HK-2 (cell line): ENCODE data around the gene DET1.
"Not testable (repeated sequence)": the region's sequence is repeated elsewhere in the genome, so short reads cannot be mapped to it uniquely, and the experiment has no call there.

Experiments used
- DNase-seq: peaks from one replicate; pipeline ENCODE4 v3.0.0-alpha.2; 2018; ENCODE audit not compliant: unreplicated experiment

DET1 gene

GRCh38 chr15:88540350-88540749, 6.1 kb downstream of the DET1 start:
- not testable (repeated sequence) for DNase-seq

GRCh38 chr15:88539441-88539840, 7.0 kb downstream of the DET1 start:
- DNase-seq, result no peak

- DNase-seq, result no peak
These were observed 7.5 kb downstream of the DET1 start for GRCh38 chr15:88538972-88539371.

GRCh38 chr15:88537591-88538317, 8.7 kb downstream of the DET1 start:
- DNase-seq, result no peak

DNA sequence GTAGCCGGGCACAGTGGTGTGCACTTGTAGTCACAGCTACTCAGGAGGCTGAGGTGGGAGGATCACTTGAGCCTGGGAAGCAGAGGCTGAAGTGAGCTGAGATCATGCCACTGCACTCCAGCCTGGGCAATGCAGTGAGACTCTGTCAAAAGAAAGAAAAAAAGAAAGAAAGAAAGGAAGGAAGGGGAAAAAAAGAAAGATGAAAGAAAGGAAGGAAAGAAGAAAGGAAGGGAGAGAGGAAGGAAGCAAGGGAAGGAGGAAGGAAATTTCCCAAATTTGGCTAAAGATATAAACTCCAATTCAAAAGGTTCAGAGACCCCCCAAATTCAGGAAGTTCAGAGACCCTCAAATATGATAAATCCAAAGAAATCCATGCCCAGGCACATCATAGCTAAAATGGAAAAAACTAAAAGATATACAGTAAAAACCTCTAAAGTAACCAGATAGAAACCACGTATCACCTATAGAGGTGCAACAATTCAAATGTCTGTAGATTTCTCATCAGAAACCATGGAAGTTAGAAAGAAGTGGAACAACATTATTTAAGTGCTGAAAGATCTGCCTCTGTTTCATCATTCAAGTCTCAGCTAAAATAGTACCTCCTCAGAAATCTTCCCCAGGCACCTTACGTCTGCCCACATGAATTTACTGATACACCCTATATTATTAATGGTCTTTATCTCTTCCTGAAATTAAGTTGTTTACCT, 10.7 kb downstream of the DET1 start:
- no peak for DNase-seq

GRCh38 chr15:88535100-88535499, 11.4 kb downstream of the DET1 start:
- no peak for DNase-seq

- DNase-seq, result no peak
These were observed 13.1 kb downstream of the DET1 start for GRCh38 chr15:88533376-88533775.

DNA sequence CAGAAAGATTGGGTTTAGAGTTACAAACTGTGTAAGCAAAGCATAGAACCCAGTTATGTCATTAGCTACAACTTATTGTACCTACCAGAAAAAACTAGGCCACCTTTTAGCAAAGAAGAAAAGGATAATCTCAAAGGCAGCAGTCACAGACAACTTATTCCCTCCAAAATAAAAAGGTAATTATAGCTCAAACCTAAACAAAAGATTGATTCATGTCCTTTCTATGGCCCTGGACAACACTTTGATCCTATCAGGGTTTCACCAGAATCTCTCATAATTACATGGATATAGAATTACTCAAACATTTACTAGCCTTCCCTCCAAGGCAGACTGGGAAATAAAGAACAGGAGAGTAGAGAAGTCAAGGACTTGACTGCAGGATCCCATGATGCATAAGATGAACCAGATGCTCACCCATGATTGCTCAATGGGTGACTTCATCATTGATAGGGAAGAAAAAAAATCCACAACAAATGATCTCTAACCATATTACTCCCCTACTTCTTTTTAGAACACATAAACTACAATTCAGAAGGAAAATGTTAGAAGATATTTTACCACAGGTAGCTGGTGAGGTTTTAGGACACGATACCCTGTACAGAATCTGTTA, 17.4 kb downstream of the DET1 start:
- no peak for DNase-seq

GRCh38 chr15:88526247-88526879, 20.1 kb downstream of the DET1 start:
- no peak for DNase-seq

GRCh38 chr15:88525418-88525817, 21.1 kb downstream of the DET1 start:
- no peak for DNase-seq

DNA sequence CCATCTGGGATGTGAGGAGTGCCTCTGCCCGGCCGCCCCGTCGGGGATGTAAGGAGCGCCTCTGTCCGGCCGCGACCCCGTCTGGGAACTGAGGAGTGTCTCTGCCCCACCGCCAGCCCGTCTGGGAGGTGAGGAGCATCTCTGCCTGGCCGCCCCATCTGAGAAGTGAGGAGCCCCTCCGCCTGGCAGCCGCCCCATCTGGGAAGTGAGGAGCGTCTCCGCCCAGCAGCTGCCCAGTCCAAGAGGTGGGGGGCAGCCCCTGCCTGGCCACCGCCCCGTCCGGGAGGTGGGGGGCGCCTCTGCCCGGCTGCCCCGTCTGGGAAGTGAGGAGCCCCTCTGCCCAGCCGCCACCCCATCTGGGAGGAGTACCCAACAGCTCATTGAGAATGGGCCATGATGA, 22.4 kb downstream of the DET1 start:
- not testable (repeated sequence) for DNase-seq

- DNase-seq, result no peak
These were observed 27.6 kb downstream of the DET1 start for GRCh38 chr15:88518903-88519302.

DNA sequence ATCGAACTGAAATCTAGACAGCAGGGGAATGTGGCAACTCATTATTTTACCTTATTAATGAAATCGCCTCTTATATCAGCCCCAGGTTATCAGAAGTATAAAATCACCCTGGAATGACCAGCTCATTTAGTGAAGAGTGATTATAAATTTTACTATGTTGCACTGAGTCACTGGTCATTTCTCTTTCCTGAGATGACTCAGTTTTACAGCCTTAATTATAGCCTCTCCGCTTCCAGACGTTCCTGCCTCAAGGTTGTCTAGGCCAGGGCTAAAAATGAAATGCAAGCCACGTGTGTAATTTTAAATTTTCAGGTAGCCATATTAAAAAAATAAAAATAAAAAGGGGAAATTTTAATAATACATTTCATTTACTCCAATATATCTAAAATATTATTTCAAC, 33.3 kb downstream of the DET1 start:
- no peak for DNase-seq

GRCh38 chr15:88512601-88513000, 33.9 kb downstream of the DET1 start:
- DNase-seq, result no peak

DNA sequence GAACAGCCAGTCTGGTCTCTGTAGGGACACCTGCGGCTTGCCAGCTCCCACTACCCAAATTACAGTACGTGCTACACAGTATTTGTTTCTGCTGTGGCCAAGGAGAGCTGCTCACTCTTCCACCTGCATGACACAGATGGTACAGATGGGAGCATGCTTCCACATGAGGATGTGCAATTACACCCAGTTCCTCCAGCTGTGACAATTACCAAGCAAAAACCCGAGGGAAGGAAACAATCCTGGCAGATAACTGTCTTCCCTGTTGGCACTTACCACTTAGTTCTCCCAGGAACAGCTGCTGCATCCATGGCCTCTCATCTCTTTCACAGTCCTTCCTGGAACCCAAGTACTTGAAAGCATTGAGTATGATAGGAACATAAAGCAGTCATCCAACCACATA, 34.4 kb downstream of the DET1 start:
- no peak for DNase-seq

- DNase-seq, result no peak
These were observed 35.3 kb downstream of the DET1 start for GRCh38 chr15:88511161-88511560.

- no peak for DNase-seq
These were observed 36.5 kb downstream of the DET1 start for GRCh38 chr15:88509964-88510363.

DNA sequence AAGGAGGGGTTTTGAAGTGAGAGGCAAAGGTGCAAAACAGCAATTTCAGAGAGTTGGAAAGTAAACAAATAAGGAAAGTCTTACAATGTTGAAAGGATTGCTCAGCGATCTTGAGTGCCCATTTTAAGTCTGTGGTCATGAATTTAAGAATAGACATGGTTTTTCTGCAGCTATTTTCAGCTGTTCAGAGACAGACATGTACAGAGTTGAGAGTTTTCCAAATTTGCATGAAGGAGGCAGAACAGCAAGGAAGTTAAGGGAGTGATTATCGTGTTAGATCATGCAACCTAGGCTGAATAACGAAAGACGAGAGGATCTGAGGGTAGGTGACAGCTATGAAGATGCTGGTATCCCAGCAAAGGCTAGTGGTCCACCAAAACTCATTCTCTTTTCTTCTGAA, 37.2 kb downstream of the DET1 start:
- DNase-seq, result no peak

DNA sequence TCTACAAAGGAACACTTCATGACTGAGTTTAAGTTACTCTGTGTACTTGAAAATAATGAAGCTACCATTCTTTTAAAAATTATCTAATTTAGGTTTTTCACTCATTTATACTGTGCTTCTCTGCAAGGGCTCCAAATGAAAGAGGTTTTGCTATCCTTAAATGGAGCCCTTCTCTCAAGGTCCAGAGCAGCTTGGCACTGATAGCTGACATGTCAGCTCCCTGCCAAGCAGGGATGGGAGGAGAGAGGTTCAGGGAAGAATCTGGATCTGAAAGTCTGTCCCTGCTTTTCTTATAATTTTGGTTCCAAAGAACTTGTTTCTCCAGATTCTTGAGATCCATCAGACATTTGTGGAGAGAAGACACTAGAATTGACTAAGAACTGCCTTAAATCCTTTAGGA, 39.9 kb downstream of the DET1 start:
- DNase-seq, result no peak

- DNase-seq, result no peak
These were observed 40.8 kb downstream of the DET1 start for GRCh38 chr15:88505721-88506120.

DNA sequence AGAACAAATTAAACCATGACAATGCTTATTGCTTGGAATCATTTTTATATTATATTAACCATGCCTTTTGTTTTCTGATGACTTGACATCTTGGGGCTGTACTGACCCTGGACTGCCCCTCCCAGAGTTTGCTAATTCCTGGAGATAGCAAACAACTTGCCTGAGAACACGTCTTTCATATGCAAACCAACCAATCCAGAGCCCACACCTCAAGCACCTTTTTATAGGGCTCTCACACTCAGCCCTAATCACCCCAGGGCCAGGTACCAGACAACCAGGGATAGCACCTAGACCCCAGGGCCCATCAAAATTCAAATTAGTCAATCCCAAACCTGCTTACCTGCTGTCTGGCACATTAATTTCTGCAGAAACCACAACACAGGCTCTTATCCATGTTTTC, 42.0 kb downstream of the DET1 start:
- DNase-seq, result no peak

GRCh38 chr15:88498996-88499395, 47.5 kb downstream of the DET1 start:
- no peak for DNase-seq
